Chondrocyte (in vitro differentiated cells): ENCODE data around the gene CEP68. TPM values are rescaled to one million over a fixed set of nuclear protein-coding genes. Genes with fewer than 3 reads are reported as not detected.

Experiments used
- DNase-seq: peaks from one replicate; pipeline ENCODE4 v3.0.0; 2021; ENCODE audit warnings: mixed read lengths, low spot score
- H3K27ac Mint-ChIP-seq: one replicate; pipeline ENCODE4 v1.8.0; 2021; ENCODE audit warnings: mild to moderate bottlenecking, moderate library complexity, mixed read lengths; ENCODE audit not compliant: unreplicated experiment
- H3K27me3 Mint-ChIP-seq: 2 replicates; pipeline ENCODE4 v1.8.0; 2021; ENCODE audit warnings: low read depth, mixed read lengths
- H3K36me3 Mint-ChIP-seq: 2 replicates; pipeline ENCODE4 v1.8.0; 2021; ENCODE audit warnings: low read depth, mixed read lengths
- H3K4me1 Mint-ChIP-seq: 2 replicates; pipeline ENCODE4 v1.8.0; 2021; ENCODE audit warnings: low read depth, mild to moderate bottlenecking, mixed read lengths
- H3K4me3 Mint-ChIP-seq: one replicate; pipeline ENCODE4 v1.8.0; 2021; ENCODE audit warnings: mild to moderate bottlenecking, moderate library complexity, mixed read lengths; ENCODE audit not compliant: unreplicated experiment
- H3K9me3 Mint-ChIP-seq: 2 replicates; pipeline ENCODE4 v1.8.0; 2021; ENCODE audit warnings: low read depth, mixed read lengths
- total RNA-seq: library from RNA; stranded (reverse); gene quantifications from 3 replicates; pipeline ENCODE4 v1.2.1, GENCODE V29; 2021
- TF ChIP-seq, protein P1 (sequence below): fragments of 200-600 bp; sonication (generic); IDR thresholded peaks from 2 replicates; pipeline ENCODE4 v1.5.0; 2021; ENCODE audit warnings: antibody characterized with exemption, mild to moderate bottlenecking, moderate library complexity

CEP68 gene
- total RNA-seq, 1 donor from 2014 or later, result 12.2 TPM

DNA sequence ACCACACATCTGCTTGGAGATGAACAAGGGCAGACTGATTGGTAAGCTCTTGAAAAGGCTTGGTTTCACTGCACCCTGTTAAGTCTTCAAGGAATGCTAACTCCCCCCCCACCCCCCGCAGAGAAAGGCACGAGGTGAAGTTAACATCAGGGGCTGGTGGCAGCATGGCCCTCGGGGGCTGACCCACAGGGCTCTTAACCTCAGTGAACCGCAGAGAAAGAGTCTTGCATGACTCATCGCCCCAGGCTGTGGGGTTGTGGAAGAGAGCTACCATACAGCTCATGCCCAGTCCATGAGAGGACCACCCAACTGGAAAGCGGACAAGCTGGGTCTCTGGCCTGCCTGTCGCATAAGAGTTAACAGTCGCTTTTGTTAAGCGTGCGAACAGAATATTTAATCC, 10.6 kb upstream of the CEP68 start:
- H3K27ac Mint-ChIP-seq, result no peak overlapping the region
- TF ChIP-seq, protein P1, sequence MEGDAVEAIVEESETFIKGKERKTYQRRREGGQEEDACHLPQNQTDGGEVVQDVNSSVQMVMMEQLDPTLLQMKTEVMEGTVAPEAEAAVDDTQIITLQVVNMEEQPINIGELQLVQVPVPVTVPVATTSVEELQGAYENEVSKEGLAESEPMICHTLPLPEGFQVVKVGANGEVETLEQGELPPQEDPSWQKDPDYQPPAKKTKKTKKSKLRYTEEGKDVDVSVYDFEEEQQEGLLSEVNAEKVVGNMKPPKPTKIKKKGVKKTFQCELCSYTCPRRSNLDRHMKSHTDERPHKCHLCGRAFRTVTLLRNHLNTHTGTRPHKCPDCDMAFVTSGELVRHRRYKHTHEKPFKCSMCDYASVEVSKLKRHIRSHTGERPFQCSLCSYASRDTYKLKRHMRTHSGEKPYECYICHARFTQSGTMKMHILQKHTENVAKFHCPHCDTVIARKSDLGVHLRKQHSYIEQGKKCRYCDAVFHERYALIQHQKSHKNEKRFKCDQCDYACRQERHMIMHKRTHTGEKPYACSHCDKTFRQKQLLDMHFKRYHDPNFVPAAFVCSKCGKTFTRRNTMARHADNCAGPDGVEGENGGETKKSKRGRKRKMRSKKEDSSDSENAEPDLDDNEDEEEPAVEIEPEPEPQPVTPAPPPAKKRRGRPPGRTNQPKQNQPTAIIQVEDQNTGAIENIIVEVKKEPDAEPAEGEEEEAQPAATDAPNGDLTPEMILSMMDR, result no peak
- peaks cover 20% of the 10 kb centered on the region for H3K4me1 Mint-ChIP-seq
- no peak overlapping the region for H3K4me3 Mint-ChIP-seq
- H3K36me3 Mint-ChIP-seq, result peaks cover 2% of the 10 kb centered on the region
- DNase-seq, result no peak
- H3K27me3 Mint-ChIP-seq, result no peaks in the 10 kb centered on the region
- H3K9me3 Mint-ChIP-seq, result peaks cover 10% of the 10 kb centered on the region

DNA sequence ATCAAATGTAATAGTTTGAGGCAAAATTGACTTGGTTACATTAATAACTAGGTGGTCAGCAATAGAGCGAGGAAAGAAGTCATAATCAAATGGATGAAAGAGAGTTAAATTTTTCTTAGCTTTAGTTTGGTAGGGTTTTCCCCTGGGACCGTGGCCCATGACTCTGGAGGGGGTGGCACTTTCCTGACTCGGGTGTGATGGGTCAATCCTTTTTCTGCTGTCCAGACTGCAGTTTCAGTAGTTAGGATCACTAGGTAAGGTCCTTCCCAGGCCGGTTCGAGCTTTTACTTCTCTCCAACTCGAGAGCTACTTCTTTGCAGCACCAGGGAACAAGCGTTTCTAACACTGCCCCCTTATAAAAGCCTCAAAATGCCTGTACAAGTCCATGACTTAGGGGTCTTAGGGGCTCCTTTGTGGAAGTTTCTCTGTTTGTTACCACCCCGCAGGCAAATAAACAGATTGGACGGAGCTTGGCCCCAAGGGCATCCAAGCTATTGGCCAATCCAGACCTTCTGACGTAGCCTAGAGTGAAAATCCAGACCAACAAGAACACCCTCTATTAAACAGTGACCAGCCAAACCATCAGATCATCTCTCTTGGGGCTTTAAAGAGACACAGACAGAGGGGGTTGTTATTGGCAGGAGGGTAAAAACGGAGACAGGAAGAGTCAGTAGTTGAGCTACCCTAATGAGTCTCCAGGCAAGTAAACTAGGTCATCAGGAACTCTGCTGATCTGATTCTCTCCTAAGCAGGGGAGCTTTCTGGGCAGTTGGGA, 9.4 kb upstream of the CEP68 start:
- DNase-seq, result no peak
- Mint-ChIP-seq H3K9me3 (peaks cover 12% of the 10 kb centered on the region), H3K27ac (no peak overlapping the region), H3K36me3 (peaks cover 2% of the 10 kb centered on the region), H3K27me3 (no peaks in the 10 kb centered on the region), H3K4me1 (peaks cover 19% of the 10 kb centered on the region), H3K4me3 (no peak overlapping the region)
- TF ChIP-seq, protein P1, result no peak

- H3K27ac Mint-ChIP-seq, result no peak overlapping the region
- H3K4me3 Mint-ChIP-seq, result no peak overlapping the region
- no peaks in the 10 kb centered on the region for H3K27me3 Mint-ChIP-seq
- TF ChIP-seq, protein P1, result no peak
- DNase-seq, result no peak
- peaks cover 2% of the 10 kb centered on the region for H3K36me3 Mint-ChIP-seq
- peaks cover 14% of the 10 kb centered on the region for H3K9me3 Mint-ChIP-seq
- H3K4me1 Mint-ChIP-seq, result peaks cover 11% of the 10 kb centered on the region
Observed at GRCh38 chr2:65049010-65049639, 7.1 kb upstream of the CEP68 start.

- Mint-ChIP-seq H3K4me1 (peaks cover 7% of the 10 kb centered on the region), H3K4me3 (no peak overlapping the region), H3K36me3 (no peaks in the 10 kb centered on the region), H3K27ac (no peak overlapping the region), H3K9me3 (peaks cover 14% of the 10 kb centered on the region), H3K27me3 (no peaks in the 10 kb centered on the region)
- no peak for DNase-seq
- TF ChIP-seq, protein P1, result no peak
Observed at GRCh38 chr2:65050931-65051330, 5.3 kb upstream of the CEP68 start.

GRCh38 chr2:65053199-65053598, 3.0 kb upstream of the CEP68 start:
- TF ChIP-seq, protein P1, result no peak
- no peak for DNase-seq
- no peaks in the 10 kb centered on the region for H3K27me3 Mint-ChIP-seq
- H3K4me3 Mint-ChIP-seq, result no peak overlapping the region
- peaks cover 20% of the 10 kb centered on the region for H3K4me1 Mint-ChIP-seq
- H3K27ac Mint-ChIP-seq, result no peak overlapping the region
- H3K9me3 Mint-ChIP-seq, result peaks cover 10% of the 10 kb centered on the region
- H3K36me3 Mint-ChIP-seq, result no peaks in the 10 kb centered on the region
